H9 (cell line): ENCODE results near the gene LRRK2. TPM values are rescaled to one million over a fixed set of nuclear protein-coding genes. Genes with fewer than 3 reads are reported as not detected.

ENCODE experiments used
- DNase-seq: peaks from one replicate; pipeline ENCODE4 v3.0.0-alpha.2; 2017
- H2AFZ ChIP-seq: one replicate; pipeline ENCODE4 v1.6.1; 2013; ENCODE audit warnings: mild to moderate bottlenecking, low read length, control low read depth, moderate library complexity
- H2AK5ac ChIP-seq: 2 replicates; pipeline ENCODE4 v1.6.1; 2013; ENCODE audit warnings: low read length, control low read depth, mixed read lengths; ENCODE audit not compliant: insufficient read length
- H2BK120ac ChIP-seq: one replicate; pipeline ENCODE4 v1.6.1; 2013; ENCODE audit warnings: low read depth, mild to moderate bottlenecking, low read length, control low read depth, inconsistent platforms; ENCODE audit not compliant: poor library complexity, severe bottlenecking
- H2BK12ac ChIP-seq: 2 replicates; pipeline ENCODE4 v1.6.1; 2013; ENCODE audit warnings: low read length, control low read depth, mixed read lengths, low read depth; ENCODE audit not compliant: insufficient read length
- H2BK15ac ChIP-seq: 2 replicates; pipeline ENCODE4 v1.6.1; 2013; ENCODE audit warnings: low read depth, low read length, control low read depth
- H2BK20ac ChIP-seq: one replicate; pipeline ENCODE4 v1.6.1; 2013; ENCODE audit warnings: low read depth, mild to moderate bottlenecking, low read length, control low read depth, inconsistent platforms; ENCODE audit not compliant: poor library complexity, severe bottlenecking
- H2BK5ac ChIP-seq: 2 replicates; pipeline ENCODE4 v1.6.1; 2013; ENCODE audit warnings: low read length, control low read depth, mixed read lengths; ENCODE audit not compliant: insufficient read length
- H3K14ac ChIP-seq: 2 replicates; pipeline ENCODE4 v1.6.1; 2013; ENCODE audit warnings: low read length, control low read depth; ENCODE audit not compliant: insufficient read depth
- H3K18ac ChIP-seq: 2 replicates; pipeline ENCODE4 v1.6.1; 2013; ENCODE audit warnings: low read depth, mild to moderate bottlenecking, mixed read lengths, low read length, control low read depth; ENCODE audit not compliant: insufficient read length
- H3K23ac ChIP-seq: 2 replicates; pipeline ENCODE4 v1.6.1; 2013; ENCODE audit warnings: low read length, control low read depth, mixed read lengths, low read depth; ENCODE audit not compliant: insufficient read length
- H3K23me2 ChIP-seq: 2 replicates; pipeline ENCODE4 v1.6.1; 2013; ENCODE audit warnings: low read depth, mild to moderate bottlenecking, mixed read lengths, low read length, control low read depth; ENCODE audit not compliant: insufficient read length, poor library complexity, severe bottlenecking
- H3K27ac ChIP-seq: 2 replicates; pipeline ENCODE4 v1.5.1; 2013; ENCODE audit warnings: low read length, control low read depth, mixed read lengths, low read depth; ENCODE audit not compliant: insufficient read length
- H3K27me3 ChIP-seq: 2 replicates; pipeline ENCODE4 v1.6.1; 2013; ENCODE audit warnings: low read length, control low read depth, inconsistent platforms; ENCODE audit not compliant: insufficient read depth
- H3K4ac ChIP-seq: 2 replicates; pipeline ENCODE4 v1.6.1; 2013; ENCODE audit warnings: low read depth, mild to moderate bottlenecking, control low read depth, inconsistent platforms, low read length, moderate library complexity
- H3K4me1 ChIP-seq: 2 replicates; pipeline ENCODE4 v1.6.1; 2013; ENCODE audit warnings: low read length, control low read depth, inconsistent platforms; ENCODE audit not compliant: insufficient read depth
- H3K4me2 ChIP-seq: 2 replicates; pipeline ENCODE4 v1.6.1; 2013; ENCODE audit warnings: low read length, control low read depth, mixed read lengths; ENCODE audit not compliant: insufficient read length, insufficient read depth
- H3K56ac ChIP-seq: 2 replicates; pipeline ENCODE4 v1.6.1; 2013; ENCODE audit warnings: low read depth, mild to moderate bottlenecking, mixed read lengths, low read length, control low read depth; ENCODE audit not compliant: insufficient read length
- H3K79me1 ChIP-seq: 2 replicates; pipeline ENCODE4 v1.6.1; 2013; ENCODE audit warnings: low read depth, mild to moderate bottlenecking, moderate library complexity, low read length, control low read depth, inconsistent platforms; ENCODE audit not compliant: insufficient read depth, poor library complexity, severe bottlenecking
- H3K79me2 ChIP-seq: 2 replicates; pipeline ENCODE4 v1.6.1; 2013; ENCODE audit warnings: low read length, control low read depth, inconsistent platforms; ENCODE audit not compliant: insufficient read depth
- H3K9ac ChIP-seq: 2 replicates; pipeline ENCODE4 v1.6.1; 2013; ENCODE audit warnings: low read length, control low read depth, mixed read lengths; ENCODE audit not compliant: insufficient read length; ENCODE audit errors: extremely low read depth
- H3K9me3 ChIP-seq: one replicate; pipeline ENCODE4 v1.6.1; 2013; ENCODE audit warnings: low read depth, low read length, inconsistent platforms; ENCODE audit not compliant: control insufficient read depth
- H3T11ph ChIP-seq: one replicate; pipeline ENCODE4 v1.6.1; 2013; ENCODE audit warnings: mild to moderate bottlenecking, low read length, control low read depth, inconsistent platforms
- H4K20me1 ChIP-seq: one replicate; pipeline ENCODE4 v1.6.1; 2013; ENCODE audit not compliant: control insufficient read depth, insufficient read length, insufficient read depth
- H4K5ac ChIP-seq: 2 replicates; pipeline ENCODE4 v1.6.1; 2013; ENCODE audit warnings: low read depth, mild to moderate bottlenecking, mixed read lengths, low read length, control low read depth; ENCODE audit not compliant: insufficient read length
- H4K8ac ChIP-seq: replicated peaks from 2 replicates; pipeline ENCODE4 v1.6.1; 2013; ENCODE audit warnings: low read length, control low read depth, mixed read lengths, low read depth; ENCODE audit not compliant: insufficient read length
- H4K91ac ChIP-seq: 2 replicates; pipeline ENCODE4 v1.6.1; 2013; ENCODE audit warnings: low read depth, mild to moderate bottlenecking, moderate library complexity, mixed read lengths, low read length, control low read depth; ENCODE audit not compliant: insufficient read length
- H3K27ac Mint-ChIP-seq, 3 experiments: 2 replicates in 2 of 3; 3 replicates in 1 of 3; pipeline ENCODE4 v1.8.0; 2020 to 2021; ENCODE audit warnings: mixed read lengths in 3 of 3, mild to moderate bottlenecking in 1 of 3, moderate library complexity in 1 of 3
- H3K27me3 Mint-ChIP-seq: 2 replicates; pipeline ENCODE4 v1.8.0; 2021; ENCODE audit warnings: low read depth, mild to moderate bottlenecking, moderate library complexity, mixed read lengths
- H3K36me3 Mint-ChIP-seq, 3 experiments: 2 replicates in 2 of 3; 3 replicates in 1 of 3; pipeline ENCODE4 v1.8.0; 2020 to 2021; ENCODE audit warnings: low read depth in 3 of 3, mixed read lengths in 3 of 3; ENCODE audit not compliant: insufficient read depth in 1 of 3
- H3K4me1 Mint-ChIP-seq, 2 experiments: 2 replicates each; pipeline ENCODE4 v1.8.0; 2020; ENCODE audit warnings: mixed read lengths in 2 of 2
- H3K4me3 Mint-ChIP-seq, 2 experiments: 2 replicates in 1 of 2; 3 replicates in 1 of 2; pipeline ENCODE4 v1.8.0; 2020 to 2021; ENCODE audit warnings: mild to moderate bottlenecking in 2 of 2, mixed read lengths in 2 of 2, moderate library complexity in 1 of 2
- H3K9me3 Mint-ChIP-seq, 2 experiments: 2 replicates in 1 of 2; 3 replicates in 1 of 2; pipeline ENCODE4 v1.8.0; 2020; ENCODE audit warnings: mild to moderate bottlenecking in 2 of 2, mixed read lengths in 2 of 2, moderate library complexity in 1 of 2
- CTCF ChIP-seq: fragments of 200-600 bp; sonication (generic); conservative IDR thresholded peaks from 3 replicates; pipeline ENCODE4 v1.8.0; 2021; ENCODE audit warnings: antibody characterized with exemption, mild to moderate bottlenecking
- WGBS: extraction: QIAGEN DNeasy Blood & Tissue Kit; methylation state at CpG from one replicate; pipeline ENCODE4 v1.1.7; 2013; ENCODE audit warnings: missing lambda C conversion rate, low lambda C conversion rate, mixed read lengths; ENCODE audit not compliant: insufficient read length; ENCODE audit errors: extremely low coverage; 5-methylcytosine and 5-hydroxymethylcytosine counted together
- total RNA-seq: library from RNA; stranded (reverse); gene quantifications from 2 replicates; pipeline ENCODE4 v1.2.1, GENCODE V29; 2021

LRRK2 gene
- total RNA-seq, 1 experiment from 2014 or later = 0.17 TPM

- H3K4me1 Mint-ChIP-seq = no peaks in the 10 kb centered on the region; a peak in 1 of 4 replicates
- Histone ChIP-seq H3K9ac (no peak overlapping the region), H3K4ac (no peak overlapping the region)
These were observed 118.3 kb downstream of the LRRK2 start for GRCh38 chr12:40343124-40343523.

More at GRCh38 chr12:40343124-40343523, 118.3 kb downstream of the LRRK2 start:
- H3K27me3 Mint-ChIP-seq = no peaks in the 10 kb centered on the region
- TF ChIP-seq CTCF = no peak
- Histone ChIP-seq H2BK12ac (no peak overlapping the region), H2BK15ac (no peak overlapping the region), H3K23ac (no peak overlapping the region), H4K8ac (no peak overlapping the region), H3K18ac (no peak overlapping the region), H3K4me2 (no peak overlapping the region), H3K79me1 (no peaks in the 10 kb centered on the region), H2AK5ac (no peak overlapping the region), H3K79me2 (no peaks in the 10 kb centered on the region), H4K20me1 (no peaks in the 10 kb centered on the region), H3K9me3 (no peaks in the 10 kb centered on the region), H2AFZ (no peak overlapping the region), H3K27me3 (no peaks in the 10 kb centered on the region), H3T11ph (no peak overlapping the region), H3K4me1 (no peaks in the 10 kb centered on the region), H3K56ac (no peak overlapping the region), H2BK5ac (no peak overlapping the region), H2BK20ac (no peak overlapping the region), H3K27ac (no peak overlapping the region), H3K23me2 (no peaks in the 10 kb centered on the region), H3K14ac (no peak overlapping the region), H2BK120ac (no peak overlapping the region), H4K5ac (no peak overlapping the region), H4K91ac (no peak overlapping the region)
- H3K4me3 Mint-ChIP-seq = no peak overlapping the region
- no peaks in the 10 kb centered on the region for H3K9me3 Mint-ChIP-seq
- no CpG with 5 or more reads among the region's 4 CpGs for WGBS
- H3K36me3 Mint-ChIP-seq = no peaks in the 10 kb centered on the region
- no peak for DNase-seq
- H3K27ac Mint-ChIP-seq = no peak overlapping the region
